HUES6 (cell line): ENCODE results near the gene PEX5L.
"Not testable (repeated sequence)": the region's sequence is repeated elsewhere in the genome, so short reads cannot be mapped to it uniquely, and the experiment has no call there.

ENCODE experiments used
- H3K27ac ChIP-seq: 2 replicates; pipeline ENCODE4 v1.7.0; 2013; ENCODE audit warnings: low read depth, mild to moderate bottlenecking, low read length, inconsistent platforms
- H3K27me3 ChIP-seq: 2 replicates; pipeline ENCODE4 v1.6.1; 2013; ENCODE audit warnings: low read length; ENCODE audit not compliant: control insufficient read depth, insufficient read depth
- H3K36me3 ChIP-seq: 2 replicates; pipeline ENCODE4 v1.6.1; 2013; ENCODE audit warnings: low read length; ENCODE audit not compliant: control insufficient read depth, insufficient read depth
- H3K4me1 ChIP-seq: 2 replicates; pipeline ENCODE4 v1.6.1; 2013; ENCODE audit warnings: low read length; ENCODE audit not compliant: control insufficient read depth, insufficient read depth
- H3K4me3 ChIP-seq: 2 replicates; pipeline ENCODE4 v1.5.1; 2013; ENCODE audit warnings: low read depth, low read length
- H3K9ac ChIP-seq: one replicate; pipeline ENCODE4 v1.6.1; 2013; ENCODE audit warnings: mild to moderate bottlenecking, low read length
- H3K9me3 ChIP-seq: 2 replicates; pipeline ENCODE4 v1.6.1; 2013; ENCODE audit warnings: low read depth, low read length; ENCODE audit not compliant: control insufficient read depth, insufficient read depth

PEX5L gene

GRCh38 chr3:180059356-180059755 lies 22.6 kb upstream of the PEX5L start:
- Histone ChIP-seq H3K36me3 (no peaks in the 10 kb centered on the region), H3K9ac (no peak overlapping the region), H3K9me3 (no peaks in the 10 kb centered on the region), H3K4me3 (no peak overlapping the region), H3K27me3 (no peaks in the 10 kb centered on the region), H3K4me1 (no peaks in the 10 kb centered on the region), H3K27ac (no peak overlapping the region)

GRCh38 chr3:180058238-180058637 lies 21.5 kb upstream of the PEX5L start:
- no peaks in the 10 kb centered on the region for H3K9me3 ChIP-seq
- no peaks in the 10 kb centered on the region for H3K4me1 ChIP-seq
- no peak overlapping the region for H3K27ac ChIP-seq
- H3K9ac ChIP-seq, result no peak overlapping the region
- H3K4me3 ChIP-seq, result no peak overlapping the region
- no peaks in the 10 kb centered on the region for H3K36me3 ChIP-seq
- no peaks in the 10 kb centered on the region for H3K27me3 ChIP-seq

DNA sequence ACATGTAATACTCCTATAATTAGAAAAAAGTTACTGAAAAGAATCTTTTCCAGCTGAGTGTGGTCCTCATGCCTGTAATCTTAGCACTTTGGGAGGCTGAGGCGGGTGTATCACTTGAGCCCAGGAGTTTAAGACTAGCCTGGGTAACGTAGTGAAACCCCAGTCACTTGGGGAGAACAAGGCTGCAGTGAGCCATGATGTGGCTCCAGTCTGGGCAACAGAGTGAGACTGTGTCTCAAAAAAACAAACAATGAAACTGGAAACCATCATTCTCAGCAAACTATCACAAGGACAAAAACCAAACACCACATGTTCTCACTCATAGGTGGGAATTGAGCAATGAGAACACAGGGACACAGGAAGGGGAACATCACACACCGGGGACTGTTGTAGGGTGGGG lies 18.9 kb upstream of the PEX5L start:
- not testable (repeated sequence) for H3K4me1 ChIP-seq, H3K27me3 ChIP-seq, H3K36me3 ChIP-seq, H3K4me3 ChIP-seq, H3K27ac ChIP-seq, H3K9ac ChIP-seq, H3K9me3 ChIP-seq

GRCh38 chr3:180049391-180049790 lies 12.7 kb upstream of the PEX5L start:
- H3K4me3 ChIP-seq, result no peak overlapping the region
- no peaks in the 10 kb centered on the region for H3K36me3 ChIP-seq
- no peak overlapping the region for H3K9ac ChIP-seq

GRCh38 chr3:180048840-180049239 lies 12.1 kb upstream of the PEX5L start:
- Histone ChIP-seq H3K27ac (no peak overlapping the region), H3K4me1 (no peaks in the 10 kb centered on the region), H3K27me3 (no peaks in the 10 kb centered on the region), H3K9me3 (no peaks in the 10 kb centered on the region), H3K9ac (no peak overlapping the region), H3K36me3 (no peaks in the 10 kb centered on the region), H3K4me3 (no peak overlapping the region)

More at GRCh38 chr3:180049391-180049790, 12.7 kb upstream of the PEX5L start:
- H3K27ac ChIP-seq, result no peak overlapping the region
- no peaks in the 10 kb centered on the region for H3K4me1 ChIP-seq
- H3K9me3 ChIP-seq, result no peaks in the 10 kb centered on the region
- no peaks in the 10 kb centered on the region for H3K27me3 ChIP-seq

DNA sequence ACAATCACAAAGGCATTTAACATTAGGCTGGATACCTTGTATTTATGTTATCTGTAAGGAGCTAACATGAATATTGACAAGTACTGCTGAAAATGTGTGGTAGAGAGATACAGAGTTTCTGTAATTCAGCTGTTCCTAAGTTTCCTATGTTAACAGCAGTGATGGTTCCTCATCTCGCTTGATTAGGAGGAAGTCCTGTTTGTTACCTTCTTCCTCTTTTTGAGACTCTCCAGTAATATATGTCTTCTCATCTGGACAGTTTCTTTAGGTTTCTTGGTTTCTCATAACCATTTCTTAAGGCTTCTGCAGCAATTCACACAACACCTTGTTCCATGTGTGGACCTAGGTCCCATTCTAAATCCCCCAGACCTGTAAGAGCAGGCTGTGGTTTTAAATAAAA lies 11.4 kb upstream of the PEX5L start:
- Histone ChIP-seq H3K27me3 (no peaks in the 10 kb centered on the region), H3K9ac (no peak overlapping the region), H3K9me3 (no peaks in the 10 kb centered on the region), H3K4me1 (no peaks in the 10 kb centered on the region), H3K27ac (no peak overlapping the region), H3K36me3 (no peaks in the 10 kb centered on the region), H3K4me3 (no peak overlapping the region)

- Histone ChIP-seq H3K4me3 (no peak overlapping the region), H3K9me3 (no peaks in the 10 kb centered on the region), H3K4me1 (peaks cover under 1% of the 10 kb centered on the region; the same call in 1 of the 2 replicates), H3K36me3 (no peaks in the 10 kb centered on the region), H3K9ac (no peak overlapping the region), H3K27ac (no peak overlapping the region), H3K27me3 (peaks cover 26% of the 10 kb centered on the region)
These were observed 4.2 kb upstream of the PEX5L start for GRCh38 chr3:180040966-180041365.

DNA sequence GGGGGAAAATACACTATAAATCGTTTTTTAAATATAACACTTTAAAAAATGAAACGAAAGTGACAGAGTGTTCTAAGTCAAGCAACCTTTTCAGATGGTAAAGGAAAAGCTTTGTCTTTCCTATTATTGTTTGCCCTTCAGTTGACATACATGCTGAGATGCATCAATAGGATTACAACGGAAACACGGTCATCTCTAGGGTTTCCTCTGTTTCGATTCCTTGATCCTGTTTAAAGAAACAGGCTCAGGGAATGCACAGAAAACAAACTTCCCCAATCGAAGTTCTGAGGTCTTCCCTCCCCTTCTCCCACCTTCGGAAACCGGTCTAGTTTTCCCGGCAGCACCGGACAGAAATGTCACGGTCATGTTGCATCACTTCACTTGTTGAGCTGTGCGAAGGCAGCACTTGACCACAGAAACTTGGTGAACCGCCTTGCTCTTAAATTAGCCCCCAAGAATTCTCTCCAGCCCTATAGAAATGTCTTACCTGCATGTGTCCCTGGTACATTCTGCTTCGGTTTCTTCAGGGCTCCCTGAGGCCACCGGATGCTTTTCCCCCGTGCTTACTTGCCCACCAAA lies 556 bp downstream of the PEX5L start:
- peaks cover 40% of the 10 kb centered on the region for H3K27me3 ChIP-seq
- peaks cover 10% of the 10 kb centered on the region; the same call in 1 of the 2 replicates for H3K4me1 ChIP-seq
- no peak overlapping the region for H3K27ac ChIP-seq
- no peaks in the 10 kb centered on the region for H3K36me3 ChIP-seq
- no peaks in the 10 kb centered on the region for H3K9me3 ChIP-seq
- peak overlapping the region; percentile 6 for H3K9ac ChIP-seq
- H3K4me3 ChIP-seq, result peak overlapping the region; percentile 88

DNA sequence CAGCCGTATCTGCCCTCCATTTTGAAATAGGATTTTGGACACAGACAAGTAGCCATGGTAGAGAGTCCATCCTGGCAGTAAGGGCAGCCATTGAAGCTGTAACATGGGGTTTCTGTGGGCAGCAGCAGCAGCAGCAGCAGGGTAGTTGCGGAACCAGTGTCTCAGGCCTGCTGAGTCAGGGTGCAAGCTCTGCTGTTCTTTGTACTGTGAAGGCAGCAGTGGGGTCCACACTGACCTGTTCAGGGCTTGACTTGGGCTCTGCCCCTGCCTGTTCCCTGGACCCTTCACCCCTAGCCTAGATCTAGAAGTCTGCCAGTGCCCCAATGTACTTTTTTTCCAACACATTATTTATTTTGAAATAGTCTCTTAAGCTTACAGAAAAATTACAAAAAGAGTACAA lies 9.7 kb downstream of the PEX5L start:
- no peak overlapping the region for H3K27ac ChIP-seq
- H3K9me3 ChIP-seq, result no peaks in the 10 kb centered on the region
- no peak overlapping the region for H3K4me3 ChIP-seq
- peaks cover under 1% of the 10 kb centered on the region; the same call in 1 of the 2 replicates for H3K4me1 ChIP-seq
- no peak overlapping the region for H3K9ac ChIP-seq
- no peaks in the 10 kb centered on the region for H3K36me3 ChIP-seq
- no peaks in the 10 kb centered on the region for H3K27me3 ChIP-seq

- H3K4me3 ChIP-seq, result no peak overlapping the region
- no peaks in the 10 kb centered on the region for H3K9me3 ChIP-seq
- H3K27ac ChIP-seq, result no peak overlapping the region
- H3K9ac ChIP-seq, result no peak overlapping the region
- no peaks in the 10 kb centered on the region for H3K36me3 ChIP-seq
- H3K4me1 ChIP-seq, result no peaks in the 10 kb centered on the region
- H3K27me3 ChIP-seq, result no peaks in the 10 kb centered on the region
These were observed 18.2 kb downstream of the PEX5L start for GRCh38 chr3:180018543-180018942.

GRCh38 chr3:180017846-180018245 lies 18.9 kb downstream of the PEX5L start:
- Histone ChIP-seq H3K9ac (no peak overlapping the region), H3K27me3 (no peaks in the 10 kb centered on the region), H3K36me3 (no peaks in the 10 kb centered on the region), H3K27ac (no peak overlapping the region), H3K4me3 (no peak overlapping the region), H3K4me1 (no peaks in the 10 kb centered on the region), H3K9me3 (no peaks in the 10 kb centered on the region)

DNA sequence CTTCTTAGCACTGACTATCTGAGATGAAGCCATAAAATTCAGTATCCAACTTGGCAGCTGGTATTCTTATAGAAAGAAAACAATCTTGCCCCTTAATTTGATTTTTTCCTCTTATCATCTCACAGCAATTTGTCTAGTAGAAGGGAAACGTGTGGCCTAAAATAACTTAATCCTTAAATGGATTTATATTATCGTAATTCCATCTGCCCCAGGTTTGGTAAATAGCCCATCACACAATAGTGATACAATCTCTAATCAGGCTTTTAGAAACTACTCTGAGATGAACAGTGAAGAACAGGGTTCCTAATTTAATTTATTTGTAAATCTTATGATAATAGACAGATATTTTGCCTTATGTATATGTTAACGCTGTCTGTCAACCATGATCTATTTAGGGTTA lies 24.8 kb downstream of the PEX5L start:
- H3K27me3 ChIP-seq, result no peaks in the 10 kb centered on the region
- H3K9ac ChIP-seq, result no peak overlapping the region
- peaks cover 20% of the 10 kb centered on the region for H3K9me3 ChIP-seq
- no peaks in the 10 kb centered on the region for H3K4me1 ChIP-seq
- H3K4me3 ChIP-seq, result no peak overlapping the region
- no peak overlapping the region for H3K27ac ChIP-seq
- H3K36me3 ChIP-seq, result no peaks in the 10 kb centered on the region
